Prostate gland (tissue), 2 donors: Measurements from ENCODE around the gene SCNN1A.

Experiments
- POLR2A ChIP-seq: fragments of 450-650 bp; IDR thresholded peaks from one replicate; pipeline ENCODE4 v1.6.1; 2016; ENCODE audit warnings: antibody characterized with exemption, mild to moderate bottlenecking
- POLR2AphosphoS5 ChIP-seq: sonication (generic); formaldehyde crosslinking; IDR thresholded peaks from one replicate; pipeline ENCODE4 v1.6.1; 2017; ENCODE audit warnings: antibody characterized with exemption
- TF ChIP-seq, protein P1 (sequence below), 4 experiments: fragments of 200-600 bp in 2 of 4; fragments of 450-650 bp in 2 of 4; sonication (generic) in 2 of 4; IDR thresholded peaks; 1 replicate in 3 of 4; 2 replicates in 1 of 4; pipeline ENCODE4 v1.5.1; 2016 to 2019; ENCODE audit warnings: antibody characterized with exemption in 4 of 4, mild to moderate bottlenecking in 2 of 4, moderate library complexity in 2 of 4

DNA sequence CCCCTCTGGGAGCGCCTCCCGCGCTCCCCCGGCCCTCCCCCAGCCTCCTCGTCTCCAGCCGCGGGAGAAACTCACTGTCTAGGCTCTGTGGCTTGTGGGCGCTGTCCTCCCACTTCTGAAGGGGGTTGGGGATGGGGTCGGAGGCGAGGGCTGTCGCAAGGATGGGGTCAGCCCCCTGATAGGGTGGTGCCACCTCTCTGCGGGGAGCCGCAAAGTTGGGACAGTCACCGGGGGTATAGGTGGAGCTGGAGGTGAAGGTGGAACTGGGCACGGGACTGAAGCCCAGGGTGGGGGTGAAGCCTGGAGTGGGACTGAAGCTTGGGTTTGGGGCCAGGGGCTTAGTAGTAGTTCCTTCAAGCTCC, 45.7 kb downstream of the SCNN1A start:
- TF ChIP-seq, protein P1, sequence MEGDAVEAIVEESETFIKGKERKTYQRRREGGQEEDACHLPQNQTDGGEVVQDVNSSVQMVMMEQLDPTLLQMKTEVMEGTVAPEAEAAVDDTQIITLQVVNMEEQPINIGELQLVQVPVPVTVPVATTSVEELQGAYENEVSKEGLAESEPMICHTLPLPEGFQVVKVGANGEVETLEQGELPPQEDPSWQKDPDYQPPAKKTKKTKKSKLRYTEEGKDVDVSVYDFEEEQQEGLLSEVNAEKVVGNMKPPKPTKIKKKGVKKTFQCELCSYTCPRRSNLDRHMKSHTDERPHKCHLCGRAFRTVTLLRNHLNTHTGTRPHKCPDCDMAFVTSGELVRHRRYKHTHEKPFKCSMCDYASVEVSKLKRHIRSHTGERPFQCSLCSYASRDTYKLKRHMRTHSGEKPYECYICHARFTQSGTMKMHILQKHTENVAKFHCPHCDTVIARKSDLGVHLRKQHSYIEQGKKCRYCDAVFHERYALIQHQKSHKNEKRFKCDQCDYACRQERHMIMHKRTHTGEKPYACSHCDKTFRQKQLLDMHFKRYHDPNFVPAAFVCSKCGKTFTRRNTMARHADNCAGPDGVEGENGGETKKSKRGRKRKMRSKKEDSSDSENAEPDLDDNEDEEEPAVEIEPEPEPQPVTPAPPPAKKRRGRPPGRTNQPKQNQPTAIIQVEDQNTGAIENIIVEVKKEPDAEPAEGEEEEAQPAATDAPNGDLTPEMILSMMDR (IDR thresholded peaks at IDR 0.05) = no peak
- TF ChIP-seq POLR2A (no peak), POLR2AphosphoS5 (no peak)
